Astrocyte (in vitro differentiated cells and primary cell): Measurements from ENCODE around the gene ATXN1. TPM values are rescaled to one million over a fixed set of nuclear protein-coding genes. Genes with fewer than 3 reads are reported as not detected.

Source experiments
- DNase-seq: peaks from one replicate; pipeline ENCODE4 v3.0.0-alpha.2; 2010; ENCODE audit warnings: low read depth
- FAIRE-seq: peaks from 2 replicates; lab custom pipeline; 2011; peaks lifted over from hg19 to GRCh38; lab: Jason Lieb, UNC
- H2AFZ ChIP-seq: 2 replicates; pipeline ENCODE4 v1.6.0; 2012; ENCODE audit warnings: low read depth, low read length, inconsistent platforms
- H3K27ac ChIP-seq: 2 replicates; pipeline ENCODE4 v1.5.1; 2011; ENCODE audit warnings: low read depth, low read length, inconsistent platforms
- H3K27me3 ChIP-seq: 2 replicates; pipeline ENCODE4 v1.6.0; 2011; ENCODE audit warnings: low read length, inconsistent platforms; ENCODE audit not compliant: insufficient read depth
- H3K36me3 ChIP-seq: 2 replicates; pipeline ENCODE4 v1.5.1; 2011; ENCODE audit warnings: low read length, inconsistent platforms; ENCODE audit not compliant: insufficient read depth
- H3K4me1 ChIP-seq: 2 replicates; pipeline ENCODE4 v1.5.1; 2011; ENCODE audit warnings: low read length, inconsistent platforms; ENCODE audit not compliant: insufficient read depth
- H3K4me2 ChIP-seq: 2 replicates; pipeline ENCODE4 v1.6.0; 2012; ENCODE audit warnings: low read length, inconsistent platforms
- H3K4me3 ChIP-seq: 2 replicates; pipeline ENCODE4 v1.5.1; 2011; ENCODE audit warnings: low read depth, mild to moderate bottlenecking, low read length, inconsistent platforms; ENCODE audit not compliant: insufficient read depth
- H3K79me2 ChIP-seq: 2 replicates; pipeline ENCODE4 v1.6.0; 2012; ENCODE audit warnings: mild to moderate bottlenecking, low read length, inconsistent platforms; ENCODE audit not compliant: insufficient read depth
- H3K9ac ChIP-seq: 2 replicates; pipeline ENCODE4 v1.6.0; 2012; ENCODE audit warnings: mild to moderate bottlenecking, low read length, inconsistent platforms
- H3K9me3 ChIP-seq: 2 replicates; pipeline ENCODE4 v1.5.1; 2012; ENCODE audit warnings: low read depth, mild to moderate bottlenecking, low read length, inconsistent platforms; ENCODE audit not compliant: insufficient read depth
- H4K20me1 ChIP-seq: 2 replicates; pipeline ENCODE4 v1.6.0; 2012; ENCODE audit warnings: low read length, inconsistent platforms; ENCODE audit not compliant: insufficient read depth
- H3K27ac Mint-ChIP-seq: one replicate; pipeline ENCODE4 v1.8.0; 2021; ENCODE audit warnings: mild to moderate bottlenecking, mixed read lengths; ENCODE audit not compliant: unreplicated experiment
- H3K27me3 Mint-ChIP-seq: one replicate; pipeline ENCODE4 v1.8.0; 2021; ENCODE audit warnings: low read depth, mixed read lengths; ENCODE audit not compliant: unreplicated experiment
- H3K36me3 Mint-ChIP-seq: one replicate; pipeline ENCODE4 v1.8.0; 2021; ENCODE audit warnings: low read depth, mixed read lengths; ENCODE audit not compliant: unreplicated experiment
- H3K4me1 Mint-ChIP-seq: one replicate; pipeline ENCODE4 v1.8.0; 2021; ENCODE audit warnings: low read depth, mixed read lengths; ENCODE audit not compliant: unreplicated experiment
- H3K4me3 Mint-ChIP-seq: one replicate; pipeline ENCODE4 v1.8.0; 2021; ENCODE audit warnings: mild to moderate bottlenecking, moderate library complexity, mixed read lengths; ENCODE audit not compliant: unreplicated experiment
- H3K9me3 Mint-ChIP-seq: one replicate; pipeline ENCODE4 v1.8.0; 2021; ENCODE audit warnings: mild to moderate bottlenecking, mixed read lengths; ENCODE audit not compliant: unreplicated experiment
- EZH2 ChIP-seq: IDR thresholded peaks from 2 replicates; pipeline ENCODE4 v1.6.1; 2012; ENCODE audit warnings: mild to moderate bottlenecking, low read length, inconsistent platforms; ENCODE audit not compliant: insufficient read depth
- total RNA-seq: library from RNA; stranded (reverse); gene quantifications from 2 replicates; pipeline ENCODE4 v1.2.1, GENCODE V29; 2021
- TF ChIP-seq, protein P1 (sequence below): IDR thresholded peaks from 2 replicates; pipeline ENCODE4 v1.5.1; 2011; ENCODE audit warnings: low read depth, mild to moderate bottlenecking, inconsistent platforms, low read length, moderate library complexity; ENCODE audit not compliant: insufficient read depth

The ATXN1 gene
- total RNA-seq, 1 donor from 2014 or later: 70.9 TPM

DNA sequence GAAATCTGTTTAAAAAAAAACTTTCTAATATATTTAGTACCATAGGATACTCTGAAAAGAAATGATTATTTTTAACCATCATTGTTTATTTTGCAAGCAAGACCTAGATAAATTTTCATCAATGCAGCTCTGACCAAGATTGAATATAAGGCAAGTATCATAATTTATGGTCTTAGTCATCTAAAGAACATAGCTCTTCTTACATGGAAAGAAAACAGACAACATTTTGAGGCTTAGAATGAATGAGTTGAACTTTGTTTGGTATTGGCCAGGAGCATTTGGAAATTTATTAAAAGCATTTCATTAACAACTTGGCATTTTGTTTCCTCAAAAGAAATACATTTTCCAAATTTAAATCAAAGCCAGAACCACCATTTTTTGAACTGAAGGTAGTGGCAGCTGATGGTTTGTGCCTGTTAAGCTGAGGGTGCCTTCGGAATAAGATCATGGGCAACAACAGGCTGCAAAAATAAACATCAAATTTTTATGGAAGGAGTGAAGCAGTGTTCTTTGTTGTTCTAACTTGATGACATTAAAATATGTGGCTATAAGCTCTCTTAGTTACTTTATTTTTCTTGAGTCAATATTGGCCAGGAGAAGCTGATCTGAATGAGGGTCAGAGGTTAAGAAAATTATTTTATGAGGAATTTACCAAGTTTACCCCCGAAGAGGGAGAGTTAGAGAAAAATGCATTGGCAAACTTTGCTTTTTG lies 6.7 kb upstream of the ATXN1 start:
- Histone ChIP-seq H3K36me3 (no peaks in the 10 kb centered on the region), H3K79me2 (peaks cover 9% of the 10 kb centered on the region), H3K4me1 (peaks cover 71% of the 10 kb centered on the region), H3K27ac (peak overlapping the region; percentile 93), H4K20me1 (no peaks in the 10 kb centered on the region), H2AFZ (no peak overlapping the region), H3K9ac (peak overlapping the region; percentile 70), H3K4me3 (no peak overlapping the region), H3K27me3 (no peaks in the 10 kb centered on the region), H3K4me2 (peak overlapping the region; percentile 82), H3K9me3 (no peaks in the 10 kb centered on the region)
- H3K36me3 Mint-ChIP-seq: peaks cover 1% of the 10 kb centered on the region
- no peaks in the 10 kb centered on the region for H3K27me3 Mint-ChIP-seq
- H3K9me3 Mint-ChIP-seq: no peaks in the 10 kb centered on the region
- H3K4me3 Mint-ChIP-seq: no peak overlapping the region
- peak overlapping the region; percentile 37 for H3K27ac Mint-ChIP-seq
- H3K4me1 Mint-ChIP-seq: peaks cover 66% of the 10 kb centered on the region
- FAIRE-seq (no peak), DNase-seq (no peak)
- no peak for TF ChIP-seq EZH2
- TF ChIP-seq, protein P1, sequence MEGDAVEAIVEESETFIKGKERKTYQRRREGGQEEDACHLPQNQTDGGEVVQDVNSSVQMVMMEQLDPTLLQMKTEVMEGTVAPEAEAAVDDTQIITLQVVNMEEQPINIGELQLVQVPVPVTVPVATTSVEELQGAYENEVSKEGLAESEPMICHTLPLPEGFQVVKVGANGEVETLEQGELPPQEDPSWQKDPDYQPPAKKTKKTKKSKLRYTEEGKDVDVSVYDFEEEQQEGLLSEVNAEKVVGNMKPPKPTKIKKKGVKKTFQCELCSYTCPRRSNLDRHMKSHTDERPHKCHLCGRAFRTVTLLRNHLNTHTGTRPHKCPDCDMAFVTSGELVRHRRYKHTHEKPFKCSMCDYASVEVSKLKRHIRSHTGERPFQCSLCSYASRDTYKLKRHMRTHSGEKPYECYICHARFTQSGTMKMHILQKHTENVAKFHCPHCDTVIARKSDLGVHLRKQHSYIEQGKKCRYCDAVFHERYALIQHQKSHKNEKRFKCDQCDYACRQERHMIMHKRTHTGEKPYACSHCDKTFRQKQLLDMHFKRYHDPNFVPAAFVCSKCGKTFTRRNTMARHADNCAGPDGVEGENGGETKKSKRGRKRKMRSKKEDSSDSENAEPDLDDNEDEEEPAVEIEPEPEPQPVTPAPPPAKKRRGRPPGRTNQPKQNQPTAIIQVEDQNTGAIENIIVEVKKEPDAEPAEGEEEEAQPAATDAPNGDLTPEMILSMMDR: no peak

DNA sequence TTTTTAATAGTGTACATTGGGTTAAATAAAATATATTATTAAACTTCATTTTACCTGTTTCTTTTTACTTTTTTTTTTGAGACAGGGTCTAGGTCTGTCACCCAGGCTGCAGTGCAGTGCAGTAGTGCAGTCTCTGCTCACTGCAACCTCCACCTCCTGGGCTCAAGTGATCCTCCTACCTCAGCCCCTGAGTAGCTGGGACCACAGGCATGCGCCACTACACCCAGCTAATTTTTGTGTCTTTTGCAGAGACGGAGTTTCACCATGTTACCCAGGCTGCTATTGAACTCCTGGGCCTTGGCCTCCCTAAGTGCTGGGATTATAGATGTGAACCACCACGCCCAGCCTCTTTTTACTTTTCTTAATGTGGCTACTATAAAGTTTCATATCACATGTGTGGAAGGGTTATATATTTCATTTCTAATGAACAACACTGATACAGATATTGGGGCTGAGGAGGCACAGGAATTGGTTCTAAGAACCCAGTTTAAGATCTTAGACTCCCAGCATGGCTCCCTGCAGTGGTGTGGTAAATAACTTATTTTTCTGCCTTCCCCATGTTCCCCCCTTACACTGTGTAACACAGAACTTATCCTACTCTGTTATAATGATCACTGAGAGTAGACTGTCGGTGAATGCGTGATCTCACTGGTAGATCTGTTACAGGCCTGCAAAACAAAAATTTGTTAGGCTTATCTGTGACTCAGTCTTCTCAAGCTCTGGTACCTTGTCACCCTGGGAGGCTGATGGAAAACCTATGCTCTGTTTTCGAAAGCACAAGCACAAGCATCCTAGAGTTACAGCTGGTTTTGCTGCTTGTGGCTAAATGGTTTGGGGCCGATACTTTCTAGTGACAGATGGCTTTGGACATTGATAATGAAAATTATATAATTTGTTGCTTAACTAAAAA lies 5.8 kb upstream of the ATXN1 start:
- peaks cover 66% of the 10 kb centered on the region for H3K4me1 Mint-ChIP-seq
- no peak for FAIRE-seq
- Histone ChIP-seq H3K79me2 (peaks cover 9% of the 10 kb centered on the region), H2AFZ (no peak overlapping the region), H4K20me1 (no peaks in the 10 kb centered on the region), H3K27me3 (no peaks in the 10 kb centered on the region), H3K4me1 (peaks cover 76% of the 10 kb centered on the region), H3K9ac (peak overlapping the region; percentile 62), H3K36me3 (no peaks in the 10 kb centered on the region), H3K4me3 (no peak overlapping the region), H3K27ac (peak overlapping the region; percentile 93), H3K4me2 (peak overlapping the region; percentile 47), H3K9me3 (no peaks in the 10 kb centered on the region)
- peaks cover 1% of the 10 kb centered on the region for H3K36me3 Mint-ChIP-seq
- peak overlapping the region; percentile 14 for H3K27ac Mint-ChIP-seq
- no peak overlapping the region for H3K4me3 Mint-ChIP-seq
- H3K9me3 Mint-ChIP-seq: no peaks in the 10 kb centered on the region
- TF ChIP-seq, protein P1: no peak
- TF ChIP-seq EZH2: no peak
- DNase-seq: peak; percentile 74
- H3K27me3 Mint-ChIP-seq: no peaks in the 10 kb centered on the region
